HG02885 (cell line): ENCODE data around the gene REPS2.

ENCODE experiments used
- ATAC-seq: cut with Tn5 transposase; IDR thresholded peaks from one replicate; pipeline ENCODE4 v1.9.1; 2021; ENCODE audit warnings: mild to moderate bottlenecking; ENCODE audit not compliant: unreplicated experiment, poor library complexity

Gene REPS2

DNA sequence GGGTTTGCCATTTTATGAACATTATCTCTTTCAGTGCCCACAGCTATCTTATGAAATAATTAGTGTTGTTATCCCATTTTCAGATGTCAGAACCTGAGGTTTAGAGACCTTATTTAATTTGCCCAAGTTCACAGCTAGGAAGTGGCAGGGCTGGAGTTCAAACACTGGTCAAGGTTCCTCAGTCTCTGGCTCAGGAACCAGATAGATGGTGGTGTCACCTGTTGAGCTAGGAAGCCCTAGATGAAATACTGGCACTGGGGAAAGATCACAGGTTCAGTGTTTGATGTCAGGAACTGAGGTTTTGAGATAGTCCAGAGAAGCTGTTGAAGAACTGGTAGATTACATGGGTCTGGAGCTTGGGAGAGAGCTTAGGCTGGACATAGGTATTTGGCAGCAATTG, 85.4 kb downstream of the REPS2 start:
- ATAC-seq, result no peak

DNA sequence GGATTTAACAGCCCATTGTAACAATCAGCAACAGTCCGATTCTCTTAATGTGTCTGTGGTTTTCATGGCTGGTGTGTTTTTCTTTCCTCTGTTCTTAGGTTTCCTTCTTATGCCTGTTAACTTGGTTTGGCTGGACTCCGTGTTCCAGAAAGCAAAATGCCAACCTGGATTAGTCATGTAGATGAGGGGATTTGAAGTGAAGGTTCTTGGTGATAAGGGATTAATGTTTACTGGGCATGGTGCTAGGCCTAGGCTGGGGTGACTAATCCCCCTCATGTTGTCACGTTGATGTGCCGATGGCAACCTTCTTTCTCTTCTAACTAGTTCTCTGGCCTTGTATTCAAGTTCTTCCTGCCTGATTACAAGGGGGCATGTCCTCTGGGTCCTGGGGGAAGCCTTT, 85.9 kb downstream of the REPS2 start:
- no peak for ATAC-seq

DNA sequence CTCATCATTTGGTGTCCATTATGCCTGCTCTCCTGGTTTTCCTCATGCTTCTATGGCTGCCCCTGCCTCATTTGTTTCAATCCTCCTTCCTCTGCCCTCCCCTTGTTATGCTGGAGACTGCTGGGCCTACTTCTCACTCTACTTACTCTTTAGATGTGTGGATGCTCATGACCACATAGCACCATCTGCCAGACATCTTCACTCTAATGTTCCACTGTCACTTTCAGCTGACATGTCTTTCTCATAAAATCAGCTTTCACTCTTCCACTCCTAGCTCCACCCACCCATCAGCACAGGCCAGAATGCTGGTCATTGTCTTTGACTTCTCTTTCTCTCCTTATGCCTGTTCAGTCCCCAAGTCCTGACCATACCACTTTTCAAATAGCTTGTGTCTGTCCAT, 86.8 kb downstream of the REPS2 start:
- no peak for ATAC-seq

DNA sequence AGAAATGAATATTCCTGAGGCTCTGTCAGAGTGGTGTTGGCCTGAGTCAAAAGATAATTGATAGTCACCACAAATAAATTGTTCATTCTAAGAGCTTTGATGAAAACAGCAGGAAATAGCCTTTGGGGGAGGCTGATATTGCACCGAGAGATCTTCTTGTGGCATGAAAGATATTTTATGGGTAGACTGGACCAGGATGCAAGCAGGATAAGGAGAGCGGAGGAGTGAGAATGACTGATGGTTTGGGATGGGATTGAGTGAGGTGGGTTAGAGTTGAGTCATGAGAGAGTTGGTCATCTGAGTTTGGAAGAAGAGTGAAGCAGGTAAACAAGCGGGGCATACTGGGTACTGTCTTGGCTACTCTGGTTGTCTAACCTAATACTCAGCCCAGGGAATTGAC, 88.7 kb downstream of the REPS2 start:
- no peak for ATAC-seq

DNA sequence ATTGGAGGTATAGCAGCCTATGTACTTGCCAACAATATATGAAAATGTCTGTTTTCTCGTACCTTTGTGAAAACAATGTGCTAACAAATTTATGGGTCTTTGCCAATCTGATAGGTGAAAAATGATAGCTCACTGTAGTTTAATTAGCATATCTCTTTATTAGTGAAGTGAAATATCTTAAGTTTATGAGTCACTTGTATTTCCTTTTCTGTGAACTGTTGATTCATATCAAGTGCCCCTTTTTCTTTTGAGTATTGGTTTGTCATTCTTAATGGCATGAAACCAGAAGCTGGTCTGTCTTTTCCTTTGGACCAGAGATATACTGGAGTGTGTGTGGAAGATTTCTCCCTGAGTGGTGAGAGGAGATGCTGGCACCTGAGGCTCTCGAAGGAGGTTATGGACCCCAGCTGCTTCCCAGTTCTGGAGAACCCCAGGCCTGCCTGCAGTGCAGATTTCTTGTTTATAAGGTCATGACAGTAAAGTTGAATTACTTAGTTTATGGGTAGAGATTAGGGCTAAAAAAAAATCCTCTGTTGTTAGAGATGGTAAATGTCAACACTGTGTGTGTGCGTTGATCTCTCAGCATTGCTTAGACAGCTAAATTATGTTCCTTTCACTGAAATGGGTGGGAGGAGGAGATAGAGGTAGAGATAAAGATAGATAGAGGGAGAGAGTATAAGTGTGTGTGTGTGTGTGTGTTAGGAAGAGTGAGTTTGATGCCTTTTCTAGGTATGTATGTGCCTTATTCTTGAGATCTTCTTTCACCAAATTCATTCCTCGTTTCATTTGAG, 89.9 kb downstream of the REPS2 start:
- no peak for ATAC-seq

DNA sequence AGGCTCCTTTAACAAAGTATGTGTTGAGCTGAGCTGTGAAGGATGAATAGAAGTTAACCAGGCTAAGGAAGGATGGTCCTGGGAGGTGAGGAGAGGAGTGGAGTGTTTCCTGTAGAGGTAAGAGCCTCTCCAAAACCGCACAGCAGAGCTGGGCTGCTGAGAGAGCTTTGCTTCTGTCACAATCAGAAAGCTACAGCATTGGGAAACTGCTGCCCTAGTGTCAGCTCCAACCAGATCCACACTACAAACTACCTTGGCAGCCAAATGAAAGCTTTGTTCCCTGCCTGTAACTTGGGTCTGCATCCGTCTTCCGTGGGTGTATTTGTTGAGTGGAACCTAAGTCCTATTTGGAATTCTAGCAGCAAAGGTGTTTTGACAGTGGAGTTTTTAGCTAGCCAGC, 91.8 kb downstream of the REPS2 start:
- ATAC-seq, result no peak

DNA sequence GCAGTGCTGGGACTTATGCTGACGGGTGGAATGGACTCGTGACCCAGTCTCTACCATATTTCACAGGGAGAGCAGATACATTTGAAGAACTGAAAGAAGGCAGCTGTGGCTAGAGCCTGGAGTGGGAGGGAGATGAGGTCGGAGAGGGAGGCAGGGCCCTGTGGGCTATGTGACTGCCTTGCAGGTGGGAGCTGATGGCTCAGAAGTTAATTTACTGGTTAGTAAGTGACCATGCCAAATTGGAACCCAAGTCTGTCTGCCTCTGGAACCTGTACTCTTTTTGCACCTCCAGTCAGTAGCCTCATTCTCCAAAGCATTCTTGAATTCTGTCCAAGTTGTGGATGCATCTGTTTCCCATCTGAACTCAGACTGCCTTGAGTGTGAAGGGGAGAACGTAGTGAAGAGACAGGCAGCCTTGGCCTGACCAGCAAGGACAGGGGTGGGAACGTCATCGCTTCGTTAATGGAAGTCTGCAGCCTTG, 92.3 kb downstream of the REPS2 start:
- peak; percentile 75 for ATAC-seq

DNA sequence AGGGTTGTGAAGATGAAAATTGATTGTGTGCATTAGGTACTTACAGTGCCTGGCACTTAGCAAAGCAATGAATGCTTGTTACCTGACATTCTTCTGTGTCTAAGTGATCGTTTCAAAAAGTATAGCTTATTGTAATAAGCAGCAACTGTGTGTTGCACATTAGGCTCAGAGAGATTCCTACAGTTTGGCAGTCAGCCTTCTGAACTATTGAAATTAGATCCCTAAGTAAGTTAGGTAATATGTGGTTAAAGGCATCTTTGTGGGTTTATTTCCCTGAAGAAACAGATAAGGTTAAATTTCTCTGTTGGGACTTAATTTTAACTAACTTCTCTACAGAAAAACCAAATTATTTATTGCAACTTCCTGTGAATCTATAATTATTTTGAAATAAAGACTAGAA, 93.4 kb downstream of the REPS2 start:
- no peak for ATAC-seq

DNA sequence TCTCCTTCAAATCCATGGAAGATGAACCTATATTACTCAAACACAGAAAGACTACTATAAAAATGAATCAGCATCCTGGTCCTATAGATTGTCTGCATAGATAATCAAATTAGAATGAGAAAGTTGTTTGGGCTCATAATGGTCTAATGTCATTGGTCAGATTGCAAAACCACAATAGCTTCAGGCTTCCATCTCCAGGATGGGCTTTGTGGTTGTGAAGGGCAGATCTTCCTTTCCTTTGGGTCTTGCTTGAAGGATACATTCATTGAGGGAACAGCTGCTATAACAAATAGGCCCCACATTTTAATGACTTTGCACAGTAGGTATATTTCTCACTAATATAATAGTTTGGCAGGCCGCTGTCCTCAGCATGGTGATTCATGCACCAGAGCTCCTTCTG, 94.3 kb downstream of the REPS2 start:
- ATAC-seq, result no peak

DNA sequence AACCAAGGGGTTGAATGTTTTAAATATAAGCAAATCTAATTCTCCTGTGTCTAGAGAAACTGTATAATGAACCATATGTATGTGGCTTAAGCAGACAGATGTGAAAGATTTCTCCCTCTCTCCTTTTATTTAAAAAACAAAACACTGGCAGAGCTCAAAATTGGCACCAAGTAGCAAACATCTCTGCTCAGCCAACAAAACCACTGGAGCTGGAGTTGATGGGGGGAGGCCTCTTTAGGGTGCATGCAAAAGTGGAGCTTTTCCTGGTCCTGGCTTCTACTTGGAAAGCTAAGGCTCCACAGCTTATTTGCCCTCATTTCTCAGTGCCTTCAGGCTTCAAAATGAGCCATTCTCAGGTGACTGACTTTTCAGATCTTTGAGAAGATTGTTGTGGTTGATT, 95.6 kb downstream of the REPS2 start:
- no peak for ATAC-seq

DNA sequence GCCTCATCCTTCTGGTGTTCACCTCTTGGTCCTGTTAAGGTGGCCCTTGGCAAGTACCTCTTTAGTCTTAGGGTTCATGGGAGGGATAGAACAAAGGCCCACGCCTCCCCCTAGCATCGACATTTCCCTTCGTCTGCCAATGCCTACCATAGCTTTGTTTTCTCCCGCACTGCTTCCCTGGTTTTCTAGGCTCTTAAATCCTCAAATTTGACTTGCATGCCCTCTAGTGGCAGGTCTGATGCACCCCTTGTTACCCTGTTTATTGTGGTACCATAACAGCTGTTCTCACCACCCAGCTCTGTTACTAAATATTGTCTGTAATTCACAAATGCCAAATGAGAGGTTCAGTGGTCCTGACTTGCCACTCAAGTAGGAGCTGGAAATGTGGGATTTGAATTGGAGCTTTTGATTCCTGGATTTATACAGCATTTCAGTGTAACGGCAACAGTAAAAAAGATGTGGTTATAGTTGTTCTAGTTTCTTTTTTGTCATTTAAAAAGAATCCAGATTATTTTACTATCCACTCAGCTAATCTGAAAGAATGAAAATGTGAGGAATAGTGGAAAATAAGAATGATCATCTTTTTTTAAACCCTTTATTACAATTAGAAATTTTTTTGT, 100.1 kb downstream of the REPS2 start:
- peak; percentile 64 for ATAC-seq

DNA sequence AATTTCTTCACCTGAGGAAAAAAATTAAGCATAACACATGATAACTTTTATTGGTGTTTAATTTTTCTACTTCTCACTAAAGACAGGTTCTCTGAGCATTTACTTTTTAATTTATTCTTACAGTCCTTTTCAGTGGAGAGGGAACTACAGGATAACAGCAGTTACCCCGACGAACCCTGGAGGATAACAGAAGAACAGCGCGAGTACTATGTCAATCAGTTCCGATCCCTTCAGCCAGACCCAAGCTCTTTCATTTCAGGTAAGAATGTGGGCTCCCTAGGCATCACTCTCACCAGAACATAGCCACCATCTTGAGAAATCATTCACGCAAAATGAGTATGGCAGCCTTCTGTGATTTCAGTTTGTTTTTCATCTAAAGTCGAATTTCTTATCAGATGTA, 100.8 kb downstream of the REPS2 start:
- no peak for ATAC-seq

DNA sequence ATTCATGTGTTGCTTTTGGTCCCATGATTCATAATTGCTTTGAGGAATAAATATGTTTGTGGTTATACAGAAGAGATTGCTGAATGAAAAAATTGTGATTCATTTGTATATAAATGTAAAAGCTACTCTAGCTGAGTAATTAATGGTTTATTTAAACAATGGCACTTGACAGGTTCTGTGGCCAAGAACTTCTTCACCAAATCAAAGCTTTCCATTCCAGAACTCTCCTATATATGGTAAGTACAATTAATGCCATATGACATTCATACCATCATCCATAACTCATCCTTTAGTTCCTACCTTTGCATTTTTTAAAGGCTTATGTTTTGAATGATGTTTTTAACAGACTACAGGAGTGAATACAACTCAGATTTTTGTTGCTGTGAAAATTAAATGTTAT, 105.8 kb downstream of the REPS2 start:
- ATAC-seq, result no peak

DNA sequence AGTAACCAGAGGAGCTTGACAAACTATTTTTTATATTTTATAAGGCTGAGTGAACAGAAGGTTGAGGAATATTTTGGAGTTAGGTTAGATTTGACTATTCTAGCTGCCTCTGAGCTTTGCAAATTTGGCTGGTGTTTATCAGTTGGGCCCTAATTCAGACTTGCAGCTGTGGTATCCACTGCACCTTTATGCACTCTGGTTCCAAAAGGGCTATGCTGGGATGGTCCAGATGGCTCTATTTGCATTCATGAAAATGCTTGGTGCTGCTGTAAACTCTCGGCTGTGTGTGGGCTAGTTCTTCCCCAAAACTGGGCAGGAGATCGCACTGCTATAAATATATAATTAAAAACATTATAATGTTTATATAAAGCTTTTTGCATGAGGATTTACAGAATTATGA, 106.3 kb downstream of the REPS2 start:
- no peak for ATAC-seq

DNA sequence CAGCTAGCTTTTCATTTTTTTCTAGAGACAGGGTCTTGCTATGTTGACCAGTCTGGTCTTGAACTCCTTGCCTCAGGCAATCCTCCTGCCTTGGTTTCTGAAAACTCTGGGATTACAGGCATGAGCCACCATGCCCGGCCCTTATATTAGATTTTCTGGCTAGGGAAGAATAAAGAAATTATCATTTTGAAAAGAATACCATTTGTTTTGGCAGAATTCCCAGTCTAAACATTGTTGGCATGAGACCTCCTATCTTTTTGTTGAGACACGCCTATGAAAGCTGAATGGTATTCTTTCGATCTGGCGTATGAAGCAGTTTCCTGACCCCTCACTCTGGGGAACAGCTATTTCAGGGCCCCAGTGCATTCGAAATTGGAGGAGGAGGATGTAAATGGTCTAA, 107.0 kb downstream of the REPS2 start:
- ATAC-seq, result no peak

DNA sequence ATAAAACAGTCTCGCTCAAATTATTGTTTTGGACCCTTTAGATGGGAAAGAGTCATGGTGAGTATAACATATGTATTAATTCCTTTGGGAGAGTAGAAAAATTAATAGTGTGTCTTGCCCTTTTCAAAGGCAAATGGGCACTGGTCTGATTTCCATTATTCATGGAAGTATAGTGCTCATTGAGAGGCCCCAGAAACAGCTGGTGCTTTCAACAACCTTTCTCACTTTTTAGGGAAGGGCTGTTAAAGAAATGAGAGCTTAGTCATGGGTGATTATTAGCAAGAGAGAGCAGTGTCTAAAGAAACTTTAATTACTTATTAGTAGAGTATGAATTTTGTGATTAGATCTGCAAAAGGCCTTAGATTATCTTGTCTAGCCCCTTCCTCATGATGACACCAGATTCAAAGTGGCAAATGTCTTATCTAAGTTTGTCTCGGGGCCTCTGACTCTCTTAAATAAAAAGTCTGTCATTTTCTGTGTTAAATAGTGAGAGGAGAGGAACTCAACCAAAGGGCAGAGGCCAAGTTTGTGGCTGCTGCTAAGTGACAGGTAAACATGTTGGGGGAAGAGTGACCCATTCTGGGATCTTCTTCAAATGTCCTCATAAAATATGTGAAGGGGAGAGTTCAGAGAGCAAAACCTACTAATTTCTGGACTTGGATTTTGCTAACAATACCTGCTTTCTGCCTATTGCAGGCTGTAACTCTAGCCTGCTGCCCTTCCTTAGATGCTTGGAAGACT, 110.6 kb downstream of the REPS2 start:
- no peak for ATAC-seq

DNA sequence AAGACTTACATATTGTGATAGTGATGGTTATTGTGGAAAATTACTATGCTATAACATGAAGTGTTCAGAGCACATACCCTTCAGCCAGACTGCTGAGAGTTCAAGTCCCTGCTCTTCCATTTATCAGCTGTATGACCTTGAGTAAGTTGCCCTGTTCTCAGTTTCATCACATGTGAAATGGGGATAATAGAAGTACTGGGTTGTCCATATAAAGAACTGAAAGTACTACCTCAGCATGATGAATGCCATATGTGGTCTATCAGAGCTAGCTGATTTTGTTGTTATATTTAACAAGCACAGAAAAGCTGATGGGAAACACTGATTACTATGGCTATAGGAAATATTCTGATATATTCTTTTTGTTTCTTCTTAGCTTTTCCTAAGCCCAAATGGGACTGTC, 115.6 kb downstream of the REPS2 start:
- no peak for ATAC-seq

DNA sequence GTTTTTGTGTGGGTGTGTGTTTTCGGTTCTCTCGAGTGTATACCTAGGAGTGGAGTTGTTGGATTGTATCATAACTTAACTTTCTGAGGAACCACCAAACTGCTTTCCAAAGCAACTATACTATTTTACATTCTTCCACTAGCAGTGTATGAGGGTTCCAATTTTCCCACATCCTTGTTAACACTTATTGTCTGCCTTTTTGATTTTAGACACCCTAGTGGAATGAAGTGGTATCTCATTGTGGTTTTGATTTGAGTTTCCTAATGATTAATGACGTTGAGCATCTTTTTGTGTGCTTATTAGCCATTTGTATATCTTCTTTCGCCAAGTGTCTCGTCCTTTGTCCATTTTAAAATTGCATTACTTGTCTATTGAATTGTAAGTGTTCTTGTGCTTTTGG, 118.6 kb downstream of the REPS2 start:
- ATAC-seq, result no peak

DNA sequence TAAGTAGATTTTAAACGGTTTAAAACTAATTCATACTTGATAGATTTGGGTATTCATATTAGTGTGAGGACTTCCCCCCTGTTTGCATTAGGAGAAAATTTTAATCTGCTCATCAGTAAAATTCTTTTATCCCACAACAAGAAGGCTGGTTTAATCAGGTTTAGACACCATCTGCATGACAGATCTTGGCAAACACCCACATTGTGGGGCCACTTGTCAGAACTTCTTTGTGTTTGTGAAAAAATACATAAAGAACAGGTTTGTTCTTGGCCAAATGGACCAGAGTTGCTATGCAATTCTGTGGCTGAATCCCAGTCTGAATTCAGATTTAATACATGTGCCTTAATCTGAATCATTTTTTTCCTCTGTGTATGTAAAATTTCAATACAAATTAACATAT, 121.1 kb downstream of the REPS2 start:
- no peak for ATAC-seq

DNA sequence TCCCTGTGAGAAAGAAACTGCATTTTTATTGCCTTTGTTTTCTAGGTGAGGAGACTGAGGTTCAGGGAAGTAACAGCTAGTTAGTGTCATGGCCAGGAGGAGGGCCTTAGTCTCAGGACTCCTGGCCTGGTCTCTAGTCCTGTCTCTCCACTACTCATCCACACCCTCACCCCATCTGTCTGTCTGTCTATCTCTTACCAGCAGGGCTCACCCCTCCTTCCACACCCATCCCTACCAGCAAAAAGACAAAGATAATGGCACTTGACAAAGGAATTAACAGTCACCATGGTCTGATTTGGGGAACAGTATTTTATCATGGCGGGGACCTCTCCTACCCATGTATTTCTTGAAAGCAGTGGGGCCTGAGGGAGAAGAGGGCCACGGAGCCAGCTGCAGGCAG, 125.8 kb downstream of the REPS2 start:
- no peak for ATAC-seq

DNA sequence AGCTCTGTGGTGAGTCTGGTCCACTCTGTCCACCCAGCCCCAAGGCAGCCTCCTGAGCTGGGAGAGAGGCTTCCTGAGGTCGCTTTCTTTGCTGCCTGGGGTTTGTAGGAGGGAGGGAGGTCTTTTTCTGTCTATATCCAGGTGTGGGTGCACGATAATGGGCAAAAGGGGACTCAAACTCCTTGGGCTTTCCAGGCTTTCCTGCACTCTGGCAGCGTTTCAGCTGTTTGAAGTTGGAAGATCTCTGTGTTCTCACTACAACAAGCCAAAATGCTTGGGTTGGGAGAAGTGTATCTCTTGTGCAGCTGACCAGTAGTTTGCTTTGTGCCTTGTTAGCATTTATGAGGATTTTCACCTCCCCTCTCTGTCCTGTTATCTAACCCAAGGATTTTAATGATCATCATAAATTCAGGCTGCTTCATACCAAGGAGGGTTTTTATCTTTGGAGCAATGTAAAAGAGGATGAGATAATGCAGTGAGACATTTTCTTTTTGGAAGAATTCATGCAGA, 126.3 kb downstream of the REPS2 start:
- ATAC-seq, result no peak
